GM12891 (cell line): Measurements from ENCODE around the gene PADI3.

Experiments used
- DNase-seq: peaks from one replicate; pipeline ENCODE4 v3.0.0; 2011; ENCODE audit warnings: low spot score; ENCODE audit not compliant: insufficient read length
- FAIRE-seq: peaks from 2 replicates; lab custom pipeline; 2011; peaks lifted over from hg19 to GRCh38; lab: Jason Lieb, UNC
- PAX5 ChIP-seq: IDR thresholded peaks from 2 replicates; pipeline ENCODE4 v1.6.1; 2011; ENCODE audit warnings: low read length, moderate library complexity, mild to moderate bottlenecking; ENCODE audit not compliant: insufficient read depth, severe bottlenecking
- POLR2A ChIP-seq: IDR thresholded peaks from 2 replicates; pipeline ENCODE4 v1.6.1; 2011; ENCODE audit warnings: low read depth, low read length, control low read depth
- POLR2AphosphoS5 ChIP-seq: IDR thresholded peaks from 2 replicates; pipeline ENCODE4 v1.6.1; 2011; ENCODE audit warnings: low read depth, low read length, control low read depth
- POU2F2 ChIP-seq: IDR thresholded peaks from 2 replicates; pipeline ENCODE4 v1.6.1; 2011; ENCODE audit warnings: low read depth, mild to moderate bottlenecking, control low read depth, low read length, moderate library complexity
- SPI1 ChIP-seq: IDR thresholded peaks from 2 replicates; pipeline ENCODE4 v1.6.1; 2011; ENCODE audit warnings: low read depth, low read length, control low read depth
- TAF1 ChIP-seq: IDR thresholded peaks from 2 replicates; pipeline ENCODE4 v1.6.1; 2011; ENCODE audit warnings: low read depth, low read length, control low read depth

PADI3 gene

GRCh38 chr1:17280436-17280835 is 31.5 kb downstream of the PADI3 start:
- TF ChIP-seq TAF1 (no peak), POLR2A (no peak), POU2F2 (no peak), SPI1 (no peak), POLR2AphosphoS5 (no peak), PAX5 (no peak)
- FAIRE-seq (no peak), DNase-seq (no peak)

- no peak for TF ChIP-seq PAX5
- no peak for TF ChIP-seq POLR2AphosphoS5
- TF ChIP-seq POLR2A: no peak
- no peak for TF ChIP-seq SPI1
- TF ChIP-seq TAF1: no peak
- TF ChIP-seq POU2F2: no peak
- FAIRE-seq (no peak), DNase-seq (no peak)
These were observed 32.0 kb downstream of the PADI3 start for GRCh38 chr1:17280894-17281293.

- FAIRE-seq (no peak), DNase-seq (no peak)
- no peak for TF ChIP-seq POLR2A
- TF ChIP-seq PAX5: no peak
- no peak for TF ChIP-seq POU2F2
- TF ChIP-seq POLR2AphosphoS5: no peak
- no peak for TF ChIP-seq SPI1
- TF ChIP-seq TAF1: no peak
These were observed 32.9 kb downstream of the PADI3 start for GRCh38 chr1:17281775-17282181.

- FAIRE-seq (no peak), DNase-seq (no peak)
- TF ChIP-seq POU2F2: no peak
- TF ChIP-seq SPI1: no peak
These were observed 33.9 kb downstream of the PADI3 start for GRCh38 chr1:17282836-17283235.

- FAIRE-seq (no peak), DNase-seq (no peak)
These were observed 37.7 kb downstream of the PADI3 start for GRCh38 chr1:17286646-17287045.

GRCh38 chr1:17287130-17287776 is 38.4 kb downstream of the PADI3 start:
- TF ChIP-seq POU2F2: no peak
- TF ChIP-seq SPI1: no peak
- TF ChIP-seq PAX5: no peak
- no peak for TF ChIP-seq TAF1
- TF ChIP-seq POLR2AphosphoS5: no peak
- no peak for TF ChIP-seq POLR2A
- DNase-seq: no peak
- no peak for FAIRE-seq

More at GRCh38 chr1:17286646-17287045, 37.7 kb downstream of the PADI3 start:
- no peak for TF ChIP-seq POLR2AphosphoS5
- TF ChIP-seq POU2F2: no peak
- TF ChIP-seq TAF1: no peak
- no peak for TF ChIP-seq PAX5
- TF ChIP-seq POLR2A: no peak
- no peak for TF ChIP-seq SPI1

GRCh38 chr1:17289721-17290120 is 40.8 kb downstream of the PADI3 start:
- DNase-seq (no peak), FAIRE-seq (no peak)
- TF ChIP-seq POLR2AphosphoS5 (no peak), POLR2A (no peak), TAF1 (no peak), PAX5 (no peak), SPI1 (no peak), POU2F2 (no peak)

- TF ChIP-seq POLR2AphosphoS5: no peak
- TF ChIP-seq POLR2A: no peak
- no peak for TF ChIP-seq PAX5
- no peak for TF ChIP-seq TAF1
- TF ChIP-seq SPI1: no peak
- TF ChIP-seq POU2F2: no peak
- DNase-seq (no peak), FAIRE-seq (no peak)
These were observed 41.7 kb downstream of the PADI3 start for GRCh38 chr1:17290553-17290952.

GRCh38 chr1:17292299-17293160 is 43.6 kb downstream of the PADI3 start:
- TF ChIP-seq SPI1 (no peak), PAX5 (no peak), POLR2AphosphoS5 (no peak), POLR2A (no peak), TAF1 (no peak), POU2F2 (no peak)
- FAIRE-seq: no peak
- no peak for DNase-seq
